GM20000 (cell line): ENCODE data around the gene RPSA.

Experiments
- DNase-seq: peaks from one replicate; pipeline ENCODE4 v3.0.0; 2012; ENCODE audit warnings: low spot score
- CTCF ChIP-seq: IDR thresholded peaks from 2 replicates; pipeline ENCODE4 v1.5.1; 2012; ENCODE audit warnings: mild to moderate bottlenecking, control low read depth; ENCODE audit errors: extremely low read depth, missing control alignments

RPSA gene

DNA sequence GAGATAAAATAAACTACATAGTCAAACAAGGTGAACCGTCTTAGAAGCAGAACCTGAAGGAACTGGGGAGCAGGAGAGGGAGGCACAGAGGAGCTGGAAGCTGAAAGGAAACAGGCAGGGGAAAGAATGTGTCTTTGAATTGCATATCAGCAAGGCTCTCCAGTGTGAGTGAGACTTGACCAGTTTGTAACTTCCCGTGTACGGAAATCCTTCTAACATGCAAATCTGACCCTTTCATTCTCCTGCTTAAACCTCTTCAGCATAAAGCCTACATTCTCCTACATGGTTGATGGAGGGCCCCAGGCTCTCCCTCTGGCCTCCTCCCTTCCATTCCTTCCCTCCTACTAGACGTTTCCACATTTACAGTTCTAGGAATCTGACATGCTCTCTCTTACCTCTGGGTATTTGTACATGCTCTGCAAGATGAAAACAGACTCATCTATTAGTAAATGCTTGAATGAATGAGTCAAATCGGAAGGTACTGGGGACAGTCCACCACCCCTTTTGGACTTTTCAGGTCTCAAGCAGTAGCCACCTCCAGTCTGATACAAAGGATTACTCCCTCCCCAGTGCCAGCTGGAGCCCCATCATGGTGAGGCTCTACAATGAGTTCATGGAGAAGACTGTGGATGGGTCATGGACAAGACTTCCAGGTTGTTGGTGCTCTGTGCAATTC, 29.4 kb upstream of the RPSA start:
- DNase-seq = peak; percentile 25
- TF ChIP-seq CTCF = no peak

DNA sequence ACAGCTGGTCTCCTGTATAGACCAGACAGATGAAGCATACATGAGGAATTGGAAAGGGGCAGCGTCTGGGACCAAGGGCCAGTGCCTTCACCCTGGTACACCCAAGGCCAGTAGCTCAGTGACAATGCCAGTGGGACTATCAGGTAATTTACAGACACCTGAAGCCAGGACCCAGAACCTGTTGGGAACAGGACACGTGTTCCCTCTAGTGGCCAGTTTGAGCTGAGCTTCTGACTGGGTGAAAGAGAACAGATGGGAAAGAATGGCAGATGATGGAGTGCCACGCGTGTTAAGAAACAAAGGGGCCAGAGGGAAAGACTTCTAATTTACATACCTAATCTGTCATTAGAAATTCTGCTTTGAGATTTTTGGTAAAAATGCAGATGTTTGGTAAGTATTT, 28.4 kb upstream of the RPSA start:
- peak; percentile 74 for TF ChIP-seq CTCF
- DNase-seq = peak; percentile 66

- no peak for DNase-seq
- TF ChIP-seq CTCF = no peak
These were observed 27.4 kb upstream of the RPSA start for GRCh38 chr3:39378957-39379777.

- TF ChIP-seq CTCF = no peak
- DNase-seq = no peak
These were observed 26.8 kb upstream of the RPSA start for GRCh38 chr3:39379778-39380155.

DNA sequence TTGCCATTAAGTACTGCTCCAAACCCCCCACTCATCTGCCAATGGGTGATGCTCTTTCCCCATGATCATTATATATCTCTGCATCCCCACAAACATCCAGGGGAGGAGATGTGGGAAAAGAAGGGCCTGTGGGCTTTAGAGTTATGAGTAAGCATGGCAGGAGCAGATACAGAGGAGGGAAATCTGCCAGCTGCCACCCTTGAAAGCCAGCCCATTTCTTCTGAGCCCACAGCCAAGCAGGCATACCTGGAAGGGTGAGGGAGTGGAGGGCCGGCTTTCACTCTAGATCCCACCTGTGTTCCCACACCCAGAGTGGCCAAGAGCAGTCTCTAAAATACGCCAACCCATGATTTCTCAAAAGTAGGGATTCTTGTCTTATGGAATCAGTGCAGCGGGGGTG, 25.1 kb upstream of the RPSA start:
- TF ChIP-seq CTCF = no peak
- no peak for DNase-seq

DNA sequence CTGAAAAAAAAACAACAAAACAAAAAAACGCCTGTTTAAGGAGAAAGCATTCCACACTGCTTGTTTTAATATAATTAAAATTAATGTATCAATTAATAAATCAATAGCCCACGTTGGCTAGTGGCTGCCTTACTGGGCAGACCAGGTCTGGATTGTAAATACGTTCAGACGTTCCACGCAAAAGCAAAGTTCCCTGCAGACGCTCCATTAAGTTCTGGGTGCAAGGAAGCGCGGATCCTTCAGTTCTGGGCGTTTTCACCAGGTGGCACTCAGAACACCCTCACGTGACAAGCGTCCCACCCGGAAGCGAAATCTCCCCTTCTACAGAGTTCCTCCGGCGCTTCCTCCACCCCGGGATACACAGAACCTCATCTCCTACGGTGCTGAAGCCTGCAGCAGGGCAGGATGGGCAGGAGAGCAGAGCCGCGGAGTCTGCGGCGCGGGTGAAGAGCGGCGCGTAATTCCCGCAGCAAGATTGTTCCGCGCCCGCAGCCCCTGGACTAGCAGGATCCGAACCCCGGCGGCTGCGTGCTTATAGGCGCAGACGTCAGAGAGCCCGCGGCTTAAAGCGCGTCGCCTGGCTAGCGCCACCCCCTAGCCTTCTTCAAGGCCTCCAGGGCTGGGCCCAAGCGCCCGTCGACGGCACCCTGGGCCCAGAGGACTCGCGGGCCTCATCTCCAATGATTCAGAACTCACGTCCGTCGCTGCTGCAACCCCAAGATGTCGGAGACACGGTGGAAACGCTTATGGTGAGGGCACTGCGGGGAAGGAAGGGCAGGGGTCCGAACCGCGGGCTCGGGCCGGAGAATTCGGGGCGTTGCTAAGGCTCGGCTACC, 23.3 kb upstream of the RPSA start, which contains the start of gene SLC25A38:
Gene SLC25A38, plus strand, starts transcription at position 326 of the 836 bp plus-strand sequence. Its CDS starts 355 bp downstream, at position 681.
- peak; percentile 82 for DNase-seq
- no peak for TF ChIP-seq CTCF
